H1 (cell line): ENCODE results near the gene ZNF3.

Experiments
- EZH2 ChIP-seq: fragments of 200-600 bp; sonication (generic); IDR thresholded peaks from 2 replicates; pipeline ENCODE4 v1.7.1; 2012; ENCODE audit warnings: low read depth, mild to moderate bottlenecking, moderate library complexity, low read length, inconsistent platforms; ENCODE audit not compliant: severe bottlenecking
- POLR2AphosphoS5 ChIP-seq: IDR thresholded peaks from 2 replicates; pipeline ENCODE4 v1.6.1; 2011; ENCODE audit warnings: low read depth, low read length
- TF ChIP-seq, protein P1 (sequence below), 3 experiments: IDR thresholded peaks; 1 replicate in 2 of 3; 2 replicates in 1 of 3; pipeline versions ENCODE4 v1.5.1 to v1.6.1; 2011; ENCODE audit warnings: low read length in 3 of 3, mild to moderate bottlenecking in 3 of 3, inconsistent platforms in 2 of 3, low read depth in 1 of 3, moderate library complexity in 1 of 3; ENCODE audit not compliant: insufficient read depth in 1 of 3; ENCODE audit errors: control extremely low read depth in 1 of 3

DNA sequence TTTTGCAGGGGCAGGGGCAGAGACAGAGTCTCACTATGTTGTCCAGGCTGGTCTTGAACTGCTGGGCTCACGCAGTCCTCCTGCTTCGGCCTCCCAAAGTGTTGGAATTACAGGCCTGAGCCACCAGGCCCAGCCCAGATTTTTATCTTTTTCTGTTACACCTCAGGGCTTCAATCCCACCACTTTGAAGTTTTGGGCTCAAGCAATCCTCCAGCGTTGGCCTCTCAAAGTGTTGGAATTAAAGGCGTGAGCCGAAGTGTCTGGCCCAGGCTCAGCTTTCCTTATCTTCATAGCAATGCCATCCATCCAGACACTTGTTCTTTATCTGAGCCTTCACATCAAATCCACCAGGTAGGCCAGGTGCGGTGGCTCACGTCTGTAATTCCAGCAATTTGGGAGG, 33.5 kb upstream of the ZNF3 start:
- TF ChIP-seq EZH2 (no peak), POLR2AphosphoS5 (no peak)
- TF ChIP-seq, protein P1, sequence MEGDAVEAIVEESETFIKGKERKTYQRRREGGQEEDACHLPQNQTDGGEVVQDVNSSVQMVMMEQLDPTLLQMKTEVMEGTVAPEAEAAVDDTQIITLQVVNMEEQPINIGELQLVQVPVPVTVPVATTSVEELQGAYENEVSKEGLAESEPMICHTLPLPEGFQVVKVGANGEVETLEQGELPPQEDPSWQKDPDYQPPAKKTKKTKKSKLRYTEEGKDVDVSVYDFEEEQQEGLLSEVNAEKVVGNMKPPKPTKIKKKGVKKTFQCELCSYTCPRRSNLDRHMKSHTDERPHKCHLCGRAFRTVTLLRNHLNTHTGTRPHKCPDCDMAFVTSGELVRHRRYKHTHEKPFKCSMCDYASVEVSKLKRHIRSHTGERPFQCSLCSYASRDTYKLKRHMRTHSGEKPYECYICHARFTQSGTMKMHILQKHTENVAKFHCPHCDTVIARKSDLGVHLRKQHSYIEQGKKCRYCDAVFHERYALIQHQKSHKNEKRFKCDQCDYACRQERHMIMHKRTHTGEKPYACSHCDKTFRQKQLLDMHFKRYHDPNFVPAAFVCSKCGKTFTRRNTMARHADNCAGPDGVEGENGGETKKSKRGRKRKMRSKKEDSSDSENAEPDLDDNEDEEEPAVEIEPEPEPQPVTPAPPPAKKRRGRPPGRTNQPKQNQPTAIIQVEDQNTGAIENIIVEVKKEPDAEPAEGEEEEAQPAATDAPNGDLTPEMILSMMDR (IDR thresholded peaks at IDR 0.05; ENCODE audit: control extremely low read depth in 1 of 3, insufficient read depth in 1 of 3, low read depth in 1 of 3, low read length in 3 of 3), result no peak
